BE2C (cell line): ENCODE measurements around the gene IKZF1.

Experiments used
- DNase-seq: peaks from one replicate; pipeline ENCODE4 v3.0.0-alpha.2; 2020
- H3K27me3 ChIP-seq: fragments of 250-450 bp; sonication (Bioruptor Pico); 2 replicates; pipeline ENCODE4 v1.5.1; 2020; ENCODE audit warnings: mild to moderate bottlenecking
- H3K36me3 ChIP-seq: fragments of 250-450 bp; sonication (Bioruptor Pico); 2 replicates; pipeline ENCODE4 v1.5.1; 2020; ENCODE audit warnings: mild to moderate bottlenecking
- H3K4me1 ChIP-seq: fragments of 250-450 bp; sonication (Bioruptor Pico); 2 replicates; pipeline ENCODE4 v1.5.1; 2020
- H3K4me3 ChIP-seq: 2 replicates; pipeline ENCODE4 v1.5.1; 2011; ENCODE audit warnings: low read depth, low read length
- H3K9me3 ChIP-seq: fragments of 250-450 bp; sonication (Bioruptor Pico); 2 replicates; pipeline ENCODE4 v1.5.1; 2020
- TF ChIP-seq, protein P1 (sequence below): IDR thresholded peaks from 2 replicates; pipeline ENCODE4 v1.5.1; 2012; ENCODE audit warnings: mild to moderate bottlenecking, low read depth, low read length

Gene IKZF1

DNA sequence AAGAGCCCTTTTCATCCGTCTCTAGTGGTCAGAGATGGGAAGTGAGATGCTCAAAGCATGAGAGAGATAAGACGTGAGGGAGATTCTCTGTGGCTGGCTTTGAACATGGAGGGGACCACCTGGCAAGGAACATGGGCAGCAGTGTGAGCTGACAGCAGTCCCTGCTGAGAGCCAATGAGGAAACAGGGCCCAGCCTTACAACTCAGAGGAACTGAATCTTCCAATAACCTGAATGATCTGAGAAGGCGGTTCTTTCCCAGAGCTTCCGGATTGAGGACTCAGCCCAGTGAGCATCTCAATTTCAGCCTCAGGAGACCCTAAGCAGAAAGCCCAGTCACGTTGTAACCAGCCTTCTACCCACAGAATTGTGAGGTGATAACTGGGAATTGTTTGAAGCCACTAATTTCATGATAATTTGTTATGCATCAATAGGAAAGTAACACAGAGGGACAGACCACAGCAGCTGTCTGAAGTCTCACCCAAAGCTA is 33.9 kb upstream of the IKZF1 start:
- Histone ChIP-seq H3K36me3 (no peaks in the 10 kb centered on the region), H3K27me3 (no peaks in the 10 kb centered on the region), H3K4me1 (no peaks in the 10 kb centered on the region), H3K9me3 (no peaks in the 10 kb centered on the region), H3K4me3 (no peak overlapping the region)
- DNase-seq: no peak
- TF ChIP-seq, protein P1, sequence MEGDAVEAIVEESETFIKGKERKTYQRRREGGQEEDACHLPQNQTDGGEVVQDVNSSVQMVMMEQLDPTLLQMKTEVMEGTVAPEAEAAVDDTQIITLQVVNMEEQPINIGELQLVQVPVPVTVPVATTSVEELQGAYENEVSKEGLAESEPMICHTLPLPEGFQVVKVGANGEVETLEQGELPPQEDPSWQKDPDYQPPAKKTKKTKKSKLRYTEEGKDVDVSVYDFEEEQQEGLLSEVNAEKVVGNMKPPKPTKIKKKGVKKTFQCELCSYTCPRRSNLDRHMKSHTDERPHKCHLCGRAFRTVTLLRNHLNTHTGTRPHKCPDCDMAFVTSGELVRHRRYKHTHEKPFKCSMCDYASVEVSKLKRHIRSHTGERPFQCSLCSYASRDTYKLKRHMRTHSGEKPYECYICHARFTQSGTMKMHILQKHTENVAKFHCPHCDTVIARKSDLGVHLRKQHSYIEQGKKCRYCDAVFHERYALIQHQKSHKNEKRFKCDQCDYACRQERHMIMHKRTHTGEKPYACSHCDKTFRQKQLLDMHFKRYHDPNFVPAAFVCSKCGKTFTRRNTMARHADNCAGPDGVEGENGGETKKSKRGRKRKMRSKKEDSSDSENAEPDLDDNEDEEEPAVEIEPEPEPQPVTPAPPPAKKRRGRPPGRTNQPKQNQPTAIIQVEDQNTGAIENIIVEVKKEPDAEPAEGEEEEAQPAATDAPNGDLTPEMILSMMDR: no peak

DNA sequence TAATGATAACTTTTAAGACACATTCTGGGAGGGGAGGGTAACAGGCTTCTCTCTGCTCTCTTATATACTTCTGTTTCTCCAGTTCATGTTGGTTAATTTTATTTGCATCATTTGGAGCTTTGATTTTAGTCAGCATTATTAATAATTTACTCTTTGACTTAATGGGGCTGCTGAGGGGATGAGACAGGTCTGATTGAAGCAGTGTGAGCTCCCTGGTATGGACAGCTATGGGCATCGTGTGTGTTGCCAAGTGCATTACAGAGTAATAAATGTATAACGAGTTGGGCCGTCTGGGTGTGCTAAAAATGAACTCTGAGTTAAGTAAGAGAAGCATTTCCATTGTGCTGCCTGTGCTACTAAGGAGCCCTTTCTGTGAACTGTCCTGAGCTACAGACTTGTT is 31.7 kb upstream of the IKZF1 start:
- Histone ChIP-seq H3K4me3 (no peak overlapping the region), H3K27me3 (peaks cover 4% of the 10 kb centered on the region; the same call in 1 of the 2 replicates), H3K4me1 (no peaks in the 10 kb centered on the region), H3K9me3 (no peaks in the 10 kb centered on the region), H3K36me3 (no peaks in the 10 kb centered on the region)
- TF ChIP-seq, protein P1: no peak
- DNase-seq: no peak

DNA sequence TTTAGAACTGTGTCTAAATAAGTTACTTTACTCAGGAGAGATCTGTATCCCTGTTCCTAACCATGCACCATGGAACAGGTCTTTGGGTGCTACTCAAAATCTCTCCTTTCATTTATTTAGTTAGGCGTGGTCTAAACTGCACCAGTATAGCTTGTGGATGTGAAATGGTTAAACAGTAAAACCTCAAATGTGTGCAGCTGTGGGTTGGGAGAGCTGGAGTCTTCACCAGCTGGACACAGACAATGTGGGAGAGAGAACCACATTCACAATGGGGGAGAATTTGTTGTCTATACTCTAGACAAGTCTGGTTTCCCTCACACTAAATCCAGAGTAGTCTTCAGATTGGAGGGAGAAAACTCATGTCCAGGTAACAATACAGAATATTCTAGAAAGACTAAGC is 31.2 kb upstream of the IKZF1 start:
- Histone ChIP-seq H3K36me3 (no peaks in the 10 kb centered on the region), H3K27me3 (peaks cover 4% of the 10 kb centered on the region; the same call in 1 of the 2 replicates), H3K9me3 (no peaks in the 10 kb centered on the region), H3K4me1 (no peaks in the 10 kb centered on the region), H3K4me3 (no peak overlapping the region)
- DNase-seq: no peak
- TF ChIP-seq, protein P1: no peak

DNA sequence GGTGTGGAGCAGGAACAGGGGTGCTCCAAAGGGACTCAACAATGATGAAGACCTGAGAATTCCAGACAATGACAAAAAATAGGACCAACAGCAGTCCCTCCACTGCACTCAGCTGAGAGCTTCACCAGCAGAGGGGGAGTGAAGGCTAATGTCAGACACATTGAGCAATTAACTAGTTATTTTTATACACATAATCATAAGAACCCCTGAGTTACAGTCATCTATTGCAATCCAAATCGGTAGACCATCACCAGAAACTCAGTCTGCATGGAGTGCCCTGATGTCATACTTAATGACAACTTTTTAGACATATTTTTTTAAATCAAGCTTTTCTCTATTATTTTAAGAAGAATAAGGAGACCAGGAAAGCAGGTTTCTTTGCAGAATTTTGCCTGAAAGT is 30.6 kb upstream of the IKZF1 start:
- Histone ChIP-seq H3K4me3 (no peak overlapping the region), H3K9me3 (no peaks in the 10 kb centered on the region), H3K4me1 (no peaks in the 10 kb centered on the region), H3K27me3 (peaks cover 4% of the 10 kb centered on the region; the same call in 1 of the 2 replicates), H3K36me3 (no peaks in the 10 kb centered on the region)
- TF ChIP-seq, protein P1: no peak
- no peak for DNase-seq

DNA sequence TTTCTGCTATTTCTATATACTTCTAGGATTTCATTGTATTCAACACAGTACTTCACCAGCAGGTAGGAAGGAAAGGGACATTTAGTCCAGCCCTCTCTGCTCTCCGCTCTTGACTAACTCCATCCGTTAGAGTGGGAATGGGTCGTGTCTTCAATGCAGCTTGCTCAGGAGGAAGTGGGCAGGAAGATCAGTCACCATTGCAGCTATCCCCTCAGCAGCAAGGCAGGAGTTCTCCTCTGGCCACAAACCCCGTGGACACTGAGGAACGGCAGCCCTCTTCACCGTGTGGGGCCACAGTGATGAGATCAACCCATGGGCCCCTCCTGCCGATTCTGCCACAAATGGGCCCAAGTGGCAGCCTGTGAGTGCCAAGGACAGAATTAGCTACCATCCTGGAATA is 30.2 kb upstream of the IKZF1 start:
- H3K27me3 ChIP-seq: peaks cover 4% of the 10 kb centered on the region; the same call in 1 of the 2 replicates
- no peak for DNase-seq
- no peaks in the 10 kb centered on the region for H3K9me3 ChIP-seq
- H3K4me3 ChIP-seq: no peak overlapping the region
- no peaks in the 10 kb centered on the region for H3K4me1 ChIP-seq
- H3K36me3 ChIP-seq: no peaks in the 10 kb centered on the region
- TF ChIP-seq, protein P1: no peak

DNA sequence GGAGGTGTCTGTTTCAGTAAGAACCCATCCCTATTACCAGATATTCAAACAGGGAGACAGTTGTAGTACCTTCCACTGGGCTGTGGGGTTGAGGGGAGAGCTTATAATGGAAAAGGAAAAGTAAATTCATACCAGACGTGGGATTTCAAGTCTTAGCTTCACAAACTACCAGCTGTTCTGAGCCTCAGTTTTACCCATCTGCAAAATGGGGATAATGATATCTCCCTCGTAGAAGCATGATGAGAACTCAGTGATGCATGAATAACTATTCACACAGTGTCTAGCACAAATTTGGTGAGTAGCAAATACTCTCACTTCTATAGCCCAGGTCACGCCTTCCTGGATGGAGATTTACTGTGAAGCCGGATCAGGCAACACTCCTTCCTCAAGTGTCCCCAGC is 29.1 kb upstream of the IKZF1 start:
- H3K4me3 ChIP-seq: no peak overlapping the region
- no peaks in the 10 kb centered on the region for H3K36me3 ChIP-seq
- TF ChIP-seq, protein P1: no peak
- no peaks in the 10 kb centered on the region for H3K9me3 ChIP-seq
- peaks cover 4% of the 10 kb centered on the region; the same call in 1 of the 2 replicates for H3K27me3 ChIP-seq
- no peak for DNase-seq
- H3K4me1 ChIP-seq: no peaks in the 10 kb centered on the region
